ENCODE data around the gene ABLIM2.

ABLIM2 gene

GRCh38 chr4:8033067-8033755 is 125.4 kb downstream of the ABLIM2 start:
- FAIRE-seq, result no peak
- no peak for DNase-seq (ENCODE audit: insufficient read length, low spot score)
- TF ChIP-seq CTCF (IDR thresholded peaks at IDR 0.05; ENCODE audit: insufficient read depth, missing control alignments), result no peak

- DNase-seq (ENCODE audit: insufficient read length, low spot score), result no peak
- no peak for FAIRE-seq
- TF ChIP-seq CTCF (IDR thresholded peaks at IDR 0.05; ENCODE audit: insufficient read depth, missing control alignments), result no peak
These were observed 126.2 kb downstream of the ABLIM2 start for GRCh38 chr4:8032381-8032780.

- DNase-seq (ENCODE audit: insufficient read length, low spot score) (no peak), FAIRE-seq (no peak)
- TF ChIP-seq CTCF (IDR thresholded peaks at IDR 0.05; ENCODE audit: insufficient read depth, missing control alignments), result no peak
These were observed 128.4 kb downstream of the ABLIM2 start for GRCh38 chr4:8030121-8030781.

- DNase-seq (ENCODE audit: insufficient read length, low spot score) (no peak), FAIRE-seq (no peak)
- TF ChIP-seq CTCF (IDR thresholded peaks at IDR 0.05; ENCODE audit: insufficient read depth, missing control alignments), result no peak
These were observed 128.9 kb downstream of the ABLIM2 start for GRCh38 chr4:8029689-8030088.

- no peak for FAIRE-seq
These were observed 129.6 kb downstream of the ABLIM2 start for GRCh38 chr4:8028884-8029568.

GRCh38 chr4:8028368-8028767 is 130.2 kb downstream of the ABLIM2 start:
- DNase-seq (ENCODE audit: insufficient read length, low spot score) (no peak), FAIRE-seq (no peak)
- no peak for TF ChIP-seq CTCF (IDR thresholded peaks at IDR 0.05; ENCODE audit: insufficient read depth, missing control alignments)

More at GRCh38 chr4:8028884-8029568, 129.6 kb downstream of the ABLIM2 start:
- no peak for TF ChIP-seq CTCF (IDR thresholded peaks at IDR 0.05; ENCODE audit: insufficient read depth, missing control alignments)
- DNase-seq (ENCODE audit: insufficient read length, low spot score), result no peak

Measured in D721Med (cell line).